Measurements from ENCODE around the gene MARCHF9.
A peak's percentile ranks its signal among the peaks of the same experiment; 100 is the strongest.

The MARCHF9 gene

DNA sequence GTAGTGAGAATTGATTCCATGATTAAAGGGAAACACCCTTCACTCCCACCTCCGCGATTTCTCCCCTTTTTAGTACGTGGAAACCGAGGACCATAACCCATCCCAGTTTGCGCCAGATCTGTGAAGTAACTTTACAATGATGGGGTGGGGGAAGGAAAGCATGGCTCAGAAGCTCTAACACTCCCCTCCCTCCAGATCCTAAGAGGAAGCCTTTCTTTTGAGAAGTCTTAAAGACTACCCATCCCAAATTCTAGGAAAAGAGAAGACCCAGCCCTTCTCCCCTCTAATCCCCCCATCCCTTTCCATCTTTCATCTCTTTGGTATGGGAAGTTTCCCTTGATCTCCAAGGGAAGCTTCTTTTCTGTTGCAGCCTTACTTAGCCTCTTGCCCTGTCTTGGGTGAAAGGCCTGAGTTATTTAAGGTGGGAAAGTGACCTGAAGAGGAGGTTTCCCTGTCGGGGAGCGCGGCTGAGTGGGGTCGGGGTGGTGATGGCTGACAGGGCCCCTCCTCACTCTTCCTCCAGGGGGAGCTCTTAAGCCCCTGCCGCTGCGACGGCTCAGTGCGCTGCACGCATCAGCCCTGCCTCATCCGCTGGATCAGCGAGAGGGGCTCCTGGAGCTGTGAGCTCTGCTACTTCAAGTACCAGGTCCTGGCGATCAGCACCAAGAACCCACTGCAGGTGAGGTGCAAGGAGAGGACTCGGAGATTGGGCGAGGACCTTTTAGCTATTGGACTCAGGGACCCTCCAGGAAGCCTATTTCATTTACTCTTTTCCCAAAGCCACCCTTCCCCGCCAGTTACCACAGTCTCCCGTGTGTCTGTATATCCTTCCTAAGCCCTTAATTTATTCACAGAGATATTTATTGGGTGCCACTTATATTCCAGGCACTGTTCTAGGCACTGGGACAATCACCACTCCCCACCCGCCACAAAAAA, 1.8 kb downstream of the MARCHF9 start:
- DNase-seq, result peak; percentile 10

DNA sequence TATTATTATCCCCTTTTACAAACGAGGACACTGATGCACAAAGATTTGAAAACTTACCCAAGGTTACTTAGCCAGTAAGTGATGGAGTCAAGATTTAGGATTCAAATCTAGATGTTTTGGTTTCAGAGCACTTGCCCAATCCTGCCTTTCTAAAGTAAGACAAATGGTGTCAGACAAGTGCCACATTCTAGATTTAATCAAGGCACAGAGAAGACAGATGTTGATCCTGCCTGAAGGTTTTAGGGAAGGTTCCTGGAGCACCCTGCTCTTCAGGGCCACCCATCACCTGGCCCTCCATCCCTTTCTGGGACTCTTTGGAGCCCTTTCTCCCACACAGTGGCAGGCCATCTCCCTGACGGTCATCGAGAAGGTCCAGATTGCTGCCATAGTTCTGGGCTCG, 2.9 kb downstream of the MARCHF9 start:
- DNase-seq, result no peak

DNA sequence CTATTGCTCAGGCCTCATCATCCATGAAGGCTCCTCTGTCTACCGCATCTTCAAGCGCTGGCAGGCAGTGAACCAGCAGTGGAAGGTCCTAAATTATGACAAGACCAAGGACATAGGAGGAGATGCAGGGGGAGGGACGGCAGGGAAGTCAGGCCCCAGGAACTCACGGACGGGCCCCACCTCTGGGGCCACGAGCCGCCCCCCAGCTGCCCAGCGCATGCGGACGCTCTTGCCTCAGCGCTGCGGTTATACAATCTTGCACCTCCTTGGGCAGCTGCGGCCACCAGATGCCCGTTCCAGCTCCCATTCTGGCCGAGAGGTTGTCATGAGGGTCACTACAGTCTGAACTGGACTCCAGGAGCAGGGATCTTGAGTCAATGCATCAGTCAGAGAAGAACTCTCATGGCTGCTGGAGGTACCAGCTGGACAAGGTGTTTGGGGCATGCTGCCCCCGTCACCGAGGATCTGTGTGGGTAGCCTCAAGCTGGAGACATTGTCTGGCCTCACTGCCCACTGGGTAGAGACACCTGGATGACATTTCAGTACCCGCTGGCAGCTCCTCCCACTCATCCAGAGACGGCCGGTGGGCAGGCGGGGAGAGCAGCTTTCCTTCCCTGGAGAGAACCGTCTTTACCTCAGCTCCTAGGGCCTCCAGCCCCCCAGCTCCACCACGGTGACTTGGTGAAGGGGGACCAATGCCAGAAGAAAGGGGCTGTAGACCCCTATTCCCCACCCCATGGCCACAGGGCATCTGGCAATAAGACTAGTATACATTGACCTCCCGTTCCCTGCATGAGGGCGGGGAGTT, 3.9 kb downstream of the MARCHF9 start:
- DNase-seq, result no peak

DNA sequence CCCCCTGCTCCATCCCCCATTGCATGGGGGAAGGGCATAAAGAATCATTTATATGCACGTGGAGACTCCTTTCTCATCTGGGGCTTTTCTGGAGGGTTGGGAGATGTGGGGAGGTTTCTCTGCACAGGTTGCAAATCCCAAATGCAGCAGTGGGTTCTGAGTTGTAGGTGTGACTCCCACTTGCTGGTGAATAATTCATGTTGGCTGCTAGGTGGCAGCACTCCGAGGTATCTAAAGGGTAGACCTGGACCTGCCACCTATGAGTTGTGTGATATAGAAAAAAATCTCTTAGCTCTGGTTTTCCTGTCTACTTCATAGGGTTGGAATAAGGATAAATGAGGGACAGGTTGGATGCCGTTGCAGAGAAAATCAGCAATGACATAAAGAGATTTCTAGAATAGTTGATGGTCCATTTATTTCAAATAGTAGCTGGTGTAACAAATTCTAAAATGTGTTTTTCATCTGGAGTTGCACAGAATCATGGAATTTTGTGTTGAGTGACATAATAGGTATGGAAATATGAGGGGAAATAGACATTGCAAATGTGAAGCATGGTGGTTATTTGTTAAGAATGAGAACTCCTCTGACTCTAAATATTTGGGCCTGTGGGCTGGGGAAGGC, 4.6 kb downstream of the MARCHF9 start:
- DNase-seq, result no peak

- no peak for DNase-seq
Observed at GRCh38 chr12:57760347-57760982, 5.6 kb downstream of the MARCHF9 start.

GRCh38 chr12:57761391-57761998, 6.6 kb downstream of the MARCHF9 start:
- no peak for DNase-seq

DNA sequence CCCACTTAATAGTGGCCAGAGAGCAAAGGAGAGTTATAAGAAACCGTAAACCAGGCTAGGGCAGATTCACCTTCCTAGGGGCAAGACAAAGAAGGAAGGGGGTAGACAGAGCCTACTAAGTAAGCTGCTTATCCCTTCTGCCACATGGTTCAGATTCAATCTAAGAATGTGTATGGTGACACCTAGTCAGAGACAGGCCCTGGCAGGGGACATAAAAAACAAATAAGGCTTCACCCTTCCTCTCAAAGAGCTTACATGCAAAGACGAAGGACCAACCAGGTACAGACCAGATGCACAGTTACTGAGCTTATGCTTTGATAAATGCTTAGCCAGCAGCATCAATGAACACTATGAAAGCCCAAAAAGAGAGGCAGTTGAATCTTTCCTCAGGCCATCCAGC, 7.6 kb downstream of the MARCHF9 start:
- DNase-seq, result no peak

- DNase-seq, result no peak
Observed at GRCh38 chr12:57763881-57764661, 9.2 kb downstream of the MARCHF9 start.

DNA sequence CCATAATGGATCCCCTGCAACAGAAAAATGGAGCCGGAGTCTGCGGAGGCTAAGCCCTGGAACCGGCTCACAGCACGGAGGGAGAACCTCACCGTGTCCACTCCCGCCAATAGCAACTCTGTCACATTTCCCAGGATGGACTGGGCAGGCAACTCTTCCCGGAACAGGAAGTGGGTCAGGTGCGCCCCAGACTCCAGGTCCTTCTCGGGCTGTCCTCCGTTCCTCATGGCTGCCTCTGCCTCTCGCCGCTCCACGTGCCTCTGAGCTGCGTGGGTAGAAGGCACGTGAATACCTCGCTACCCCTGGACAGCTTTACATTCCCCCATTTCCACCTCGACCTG, 9.7 kb downstream of the MARCHF9 start:
- DNase-seq, result no peak

GRCh38 chr12:57765003-57765697, 10.2 kb downstream of the MARCHF9 start:
- peak; percentile 27 for DNase-seq

GRCh38 chr12:57765698-57766463, 11.0 kb downstream of the MARCHF9 start:
- no peak for DNase-seq

DNA sequence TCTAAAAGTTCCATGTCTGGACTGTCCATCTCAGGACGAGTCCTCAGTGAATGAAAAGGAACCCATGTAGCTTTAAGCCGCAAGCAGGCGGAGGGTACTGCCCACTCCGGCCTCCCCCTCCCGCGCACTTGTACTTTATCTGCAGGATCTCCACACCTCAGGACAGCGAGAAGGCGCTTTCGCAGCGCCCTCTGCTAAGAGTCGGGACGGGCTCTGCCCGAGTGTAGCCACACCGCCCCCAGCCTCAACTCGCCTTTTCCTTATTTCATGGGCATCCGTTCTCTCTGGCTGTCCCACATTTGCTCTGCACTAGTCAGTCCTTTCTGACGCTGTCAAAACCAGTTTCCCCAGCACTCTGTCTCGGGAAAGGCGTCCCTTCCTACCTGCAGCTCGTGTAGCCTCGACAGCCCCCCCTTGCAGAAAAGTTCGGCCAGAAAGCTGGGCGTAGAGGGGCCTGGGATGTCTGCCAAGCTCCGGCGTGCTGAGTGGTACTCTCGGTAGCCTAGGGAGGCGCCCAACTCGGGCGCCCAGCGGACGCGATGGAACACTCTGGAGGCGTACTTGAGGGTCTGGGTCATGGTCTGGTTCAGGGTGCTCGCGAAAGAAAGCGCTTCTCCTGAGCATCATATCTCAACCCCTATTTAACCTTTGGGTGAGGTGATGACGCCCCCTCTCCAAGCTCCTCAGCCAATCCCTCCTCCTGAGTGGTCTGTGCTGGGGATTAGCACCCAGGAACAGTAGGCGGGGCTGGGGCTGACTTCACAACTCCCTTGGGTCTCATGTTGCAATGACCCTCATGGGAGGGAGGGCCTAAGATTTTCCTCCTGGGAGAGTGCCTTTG, 11.8 kb downstream of the MARCHF9 start, which contains the start of gene CYP27B1:
CYP27B1 (minus strand) TSS at position 615 of the 841 bp plus-strand sequence; CDS start at position 578, 37 bp downstream.
- peak; percentile 55 for DNase-seq

DNA sequence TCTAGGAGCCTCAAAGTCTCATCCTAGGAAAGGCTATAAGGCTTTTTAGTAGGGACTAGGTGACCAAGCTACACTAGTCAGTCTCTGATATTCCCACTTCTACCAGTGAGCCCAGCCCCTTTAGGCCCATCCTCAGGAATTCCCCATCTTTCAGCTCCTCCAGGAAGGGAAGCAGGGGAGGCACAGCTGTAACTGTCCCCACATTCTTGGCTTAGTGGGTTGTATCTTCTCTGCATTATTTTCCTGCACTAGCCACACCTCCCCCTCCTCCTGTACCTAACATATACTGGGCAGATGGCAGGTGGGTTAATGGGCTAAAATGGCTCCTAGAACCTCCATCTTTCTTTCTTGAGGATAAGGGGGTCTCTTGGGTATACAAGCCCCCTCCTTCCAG, 12.4 kb downstream of the MARCHF9 start:
- no peak for DNase-seq

- DNase-seq, result no peak
Observed at GRCh38 chr12:57767876-57768275, 13.0 kb downstream of the MARCHF9 start.

- DNase-seq, result no peak
Observed at GRCh38 chr12:57769594-57769993, 14.7 kb downstream of the MARCHF9 start.

DNA sequence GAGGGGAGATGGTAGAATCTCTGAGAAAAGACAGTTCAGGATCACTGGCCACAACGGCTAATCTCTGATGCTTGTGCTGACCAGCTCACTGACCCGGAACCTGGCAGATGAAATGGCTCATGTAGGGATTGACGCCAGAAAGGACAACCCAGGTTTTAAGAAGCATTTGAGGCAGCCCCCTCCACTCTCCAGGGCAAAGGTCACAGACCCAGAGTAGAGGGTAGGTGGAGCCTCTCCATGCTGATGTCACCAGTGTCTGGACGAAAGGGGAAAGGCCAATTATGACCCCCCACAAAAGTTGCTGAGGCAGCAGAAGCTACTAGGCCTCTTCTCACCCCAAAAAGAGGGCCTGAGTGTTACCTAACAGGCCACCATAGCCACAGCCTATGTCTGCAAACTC, 15.8 kb downstream of the MARCHF9 start:
- no peak for DNase-seq

DNA sequence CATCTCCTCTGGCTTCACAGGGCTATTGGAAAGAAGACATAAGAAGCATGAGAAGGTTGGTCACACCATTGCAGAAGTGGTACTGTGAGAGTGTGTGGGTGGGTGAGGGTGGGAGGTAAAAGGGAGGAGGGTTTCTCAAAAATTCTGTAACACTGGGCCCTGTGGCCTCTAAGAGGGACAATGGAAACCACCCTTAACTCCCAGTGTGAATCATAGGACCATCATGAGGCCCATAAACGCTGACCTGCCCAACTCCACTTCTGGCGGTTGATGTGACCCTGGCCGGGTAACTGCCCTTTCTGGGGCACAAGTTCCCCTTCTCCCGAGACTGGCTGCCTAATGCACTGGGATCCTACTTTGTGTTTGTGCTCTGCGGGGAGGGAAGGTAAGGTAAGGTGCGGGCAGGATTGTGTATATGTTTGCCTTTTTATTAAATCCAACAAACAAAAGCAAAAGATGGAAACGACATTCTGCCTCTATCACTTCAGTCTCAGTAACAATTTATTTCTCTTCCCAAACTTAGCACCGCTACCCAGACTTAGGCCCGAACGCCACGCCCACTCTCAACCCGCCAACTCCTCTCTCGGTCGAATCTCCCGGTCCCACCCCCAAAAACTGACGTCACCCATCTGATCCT, 16.5 kb downstream of the MARCHF9 start:
- peak; percentile 73 for DNase-seq

- peak; percentile 73 for DNase-seq
Observed at GRCh38 chr12:57771873-57772428, 17.0 kb downstream of the MARCHF9 start, which contains the start of gene METTL1. Gene METTL1, minus strand, starts transcription at chr12:57772105. Its CDS starts 22 bp downstream, at chr12:57772083.
